ENCODE measurements around the gene PDK4.
"Not testable (repeated sequence)": the region's sequence is repeated elsewhere in the genome, so short reads cannot be mapped to it uniquely, and the experiment has no call there.

PDK4 gene

DNA sequence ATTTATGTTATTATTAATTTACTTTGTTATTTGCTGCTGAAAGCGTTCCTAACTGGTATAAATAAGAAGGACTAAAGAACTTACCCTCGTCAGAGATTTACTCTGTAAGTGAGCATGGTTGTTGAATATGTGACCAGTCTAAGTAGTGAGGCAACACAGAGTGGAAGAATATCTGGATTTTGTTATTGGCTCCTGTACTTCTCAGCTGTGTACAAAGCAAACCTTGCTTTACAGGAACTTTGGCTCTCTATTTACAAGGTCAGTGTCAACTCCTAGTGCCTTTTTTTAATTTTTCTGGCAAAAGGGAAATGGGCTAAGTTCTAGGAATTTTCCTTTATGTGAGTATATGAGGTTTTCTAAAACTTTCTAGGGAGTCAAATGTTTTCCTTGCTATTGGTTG is 35.6 kb downstream of the PDK4 start:
- no peak overlapping the region for H3K4me3 ChIP-seq (ENCODE audit: low read depth in 1 of 2, low read length in 2 of 2)

DNA sequence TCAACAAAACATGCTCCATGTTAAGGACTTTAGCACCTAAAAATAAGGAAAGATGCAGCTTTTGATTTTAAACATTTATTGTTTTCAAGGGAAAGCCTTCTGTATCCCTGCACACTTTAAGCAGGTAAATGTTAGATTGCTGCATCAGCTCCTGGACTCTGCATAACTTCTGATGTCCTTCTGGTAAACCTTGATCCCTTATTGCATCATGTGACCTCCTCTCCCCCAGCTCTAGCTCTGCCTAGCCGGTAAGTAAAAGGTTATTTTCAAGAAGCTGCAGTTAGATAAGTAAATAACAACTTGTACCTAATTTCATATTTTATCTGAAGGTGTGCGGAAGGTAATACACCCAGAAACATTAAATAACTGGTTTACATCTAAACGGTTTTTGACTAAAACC is 37.5 kb downstream of the PDK4 start:
- no peaks in the 10 kb centered on the region for H3K27me3 ChIP-seq (ENCODE audit: insufficient read depth, low read length, poor library complexity)
- no peak overlapping the region for H3K4me2 ChIP-seq (ENCODE audit: insufficient read depth, low read length)
- H3K79me2 ChIP-seq (ENCODE audit: insufficient read depth, low read length) = no peaks in the 10 kb centered on the region
- no peak overlapping the region for H3K27ac ChIP-seq (ENCODE audit: low read length)
- DNase-seq (no peak), ATAC-seq (ENCODE audit: insufficient read depth, low read depth) (no peak)
- H3K9ac ChIP-seq (ENCODE audit: low read depth, low read length) = no peak overlapping the region
- H3K4me1 ChIP-seq (ENCODE audit: insufficient read depth, low read length) = no peaks in the 10 kb centered on the region
- H4K20me1 ChIP-seq (ENCODE audit: insufficient read depth, low read length) = no peaks in the 10 kb centered on the region
- no peak overlapping the region for H2AFZ ChIP-seq (ENCODE audit: low read depth, low read length)
- H3K9me3 ChIP-seq (ENCODE audit: insufficient read depth, low read length, severe bottlenecking) = no peaks in the 10 kb centered on the region
- H3K4me3 ChIP-seq (ENCODE audit: low read depth in 1 of 2, low read length in 2 of 2) = no peak overlapping the region
- TF ChIP-seq EZH2 (IDR thresholded peaks at IDR 0.05; ENCODE audit: borderline replicate concordance, low read depth, low read length, severe bottlenecking) = no peak
- TF ChIP-seq, protein P1, sequence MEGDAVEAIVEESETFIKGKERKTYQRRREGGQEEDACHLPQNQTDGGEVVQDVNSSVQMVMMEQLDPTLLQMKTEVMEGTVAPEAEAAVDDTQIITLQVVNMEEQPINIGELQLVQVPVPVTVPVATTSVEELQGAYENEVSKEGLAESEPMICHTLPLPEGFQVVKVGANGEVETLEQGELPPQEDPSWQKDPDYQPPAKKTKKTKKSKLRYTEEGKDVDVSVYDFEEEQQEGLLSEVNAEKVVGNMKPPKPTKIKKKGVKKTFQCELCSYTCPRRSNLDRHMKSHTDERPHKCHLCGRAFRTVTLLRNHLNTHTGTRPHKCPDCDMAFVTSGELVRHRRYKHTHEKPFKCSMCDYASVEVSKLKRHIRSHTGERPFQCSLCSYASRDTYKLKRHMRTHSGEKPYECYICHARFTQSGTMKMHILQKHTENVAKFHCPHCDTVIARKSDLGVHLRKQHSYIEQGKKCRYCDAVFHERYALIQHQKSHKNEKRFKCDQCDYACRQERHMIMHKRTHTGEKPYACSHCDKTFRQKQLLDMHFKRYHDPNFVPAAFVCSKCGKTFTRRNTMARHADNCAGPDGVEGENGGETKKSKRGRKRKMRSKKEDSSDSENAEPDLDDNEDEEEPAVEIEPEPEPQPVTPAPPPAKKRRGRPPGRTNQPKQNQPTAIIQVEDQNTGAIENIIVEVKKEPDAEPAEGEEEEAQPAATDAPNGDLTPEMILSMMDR (IDR thresholded peaks at IDR 0.05; ENCODE audit: borderline replicate concordance, extremely low read depth, low read length, poor library complexity, severe bottlenecking) = no peak
- no peaks in the 10 kb centered on the region for H3K36me3 ChIP-seq (ENCODE audit: insufficient read depth, low read length)

More for the DNA sequence above, 35.6 kb downstream of the PDK4 start:
- Histone ChIP-seq H3K27ac (ENCODE audit: low read length) (no peak overlapping the region), H3K9me3 (ENCODE audit: insufficient read depth, low read length, severe bottlenecking) (no peaks in the 10 kb centered on the region), H2AFZ (ENCODE audit: low read depth, low read length) (no peak overlapping the region), H3K79me2 (ENCODE audit: insufficient read depth, low read length) (no peaks in the 10 kb centered on the region), H3K4me2 (ENCODE audit: insufficient read depth, low read length) (no peak overlapping the region), H3K36me3 (ENCODE audit: insufficient read depth, low read length) (no peaks in the 10 kb centered on the region), H4K20me1 (ENCODE audit: insufficient read depth, low read length) (no peaks in the 10 kb centered on the region), H3K27me3 (ENCODE audit: insufficient read depth, low read length, poor library complexity) (no peaks in the 10 kb centered on the region), H3K4me1 (ENCODE audit: insufficient read depth, low read length) (no peaks in the 10 kb centered on the region), H3K9ac (ENCODE audit: low read depth, low read length) (no peak overlapping the region)
- TF ChIP-seq EZH2 (IDR thresholded peaks at IDR 0.05; ENCODE audit: borderline replicate concordance, low read depth, low read length, severe bottlenecking) = no peak
- TF ChIP-seq, protein P1 (IDR thresholded peaks at IDR 0.05; ENCODE audit: borderline replicate concordance, extremely low read depth, low read length, poor library complexity, severe bottlenecking) = no peak
- no peak for ATAC-seq (ENCODE audit: insufficient read depth, low read depth)
- no peak for DNase-seq

DNA sequence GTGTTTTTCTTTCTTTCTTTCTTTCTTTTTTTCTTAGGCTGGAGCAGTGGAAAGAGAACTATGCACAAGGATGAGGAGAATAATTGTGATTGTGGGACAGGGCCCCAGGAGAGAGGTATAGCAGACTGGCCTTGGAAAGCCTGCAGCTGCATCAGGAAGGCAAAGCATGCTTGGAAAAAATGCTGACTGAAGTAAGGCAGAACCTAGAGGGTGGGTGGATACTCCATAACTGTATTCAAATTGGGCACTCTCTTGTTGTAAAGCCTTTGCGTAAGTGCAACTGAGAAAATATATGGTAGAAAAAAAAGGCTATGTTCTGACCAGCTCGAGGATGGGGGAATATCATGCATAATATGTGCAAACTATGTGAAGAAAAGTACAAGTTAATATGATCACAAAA is 39.5 kb downstream of the PDK4 start:
- H3K4me1 ChIP-seq (ENCODE audit: insufficient read depth, low read length) = no peaks in the 10 kb centered on the region
- no peaks in the 10 kb centered on the region for H3K79me2 ChIP-seq (ENCODE audit: insufficient read depth, low read length)
- ATAC-seq (ENCODE audit: insufficient read depth, low read depth) = no peak
- no peaks in the 10 kb centered on the region for H3K27me3 ChIP-seq (ENCODE audit: insufficient read depth, low read length, poor library complexity)
- H3K9ac ChIP-seq (ENCODE audit: low read depth, low read length) = no peak overlapping the region
- H3K9me3 ChIP-seq (ENCODE audit: insufficient read depth, low read length, severe bottlenecking) = no peaks in the 10 kb centered on the region
- H3K4me2 ChIP-seq (ENCODE audit: insufficient read depth, low read length) = no peak overlapping the region
- no peak overlapping the region for H3K27ac ChIP-seq (ENCODE audit: low read length)
- no peaks in the 10 kb centered on the region for H4K20me1 ChIP-seq (ENCODE audit: insufficient read depth, low read length)
- DNase-seq = no peak
- H3K36me3 ChIP-seq (ENCODE audit: insufficient read depth, low read length) = no peaks in the 10 kb centered on the region
- TF ChIP-seq, protein P1 (IDR thresholded peaks at IDR 0.05; ENCODE audit: borderline replicate concordance, extremely low read depth, low read length, poor library complexity, severe bottlenecking) = no peak
- TF ChIP-seq EZH2 (IDR thresholded peaks at IDR 0.05; ENCODE audit: borderline replicate concordance, low read depth, low read length, severe bottlenecking) = no peak
- no peak overlapping the region for H3K4me3 ChIP-seq (ENCODE audit: low read depth in 1 of 2, low read length in 2 of 2)
- H2AFZ ChIP-seq (ENCODE audit: low read depth, low read length) = no peak overlapping the region

DNA sequence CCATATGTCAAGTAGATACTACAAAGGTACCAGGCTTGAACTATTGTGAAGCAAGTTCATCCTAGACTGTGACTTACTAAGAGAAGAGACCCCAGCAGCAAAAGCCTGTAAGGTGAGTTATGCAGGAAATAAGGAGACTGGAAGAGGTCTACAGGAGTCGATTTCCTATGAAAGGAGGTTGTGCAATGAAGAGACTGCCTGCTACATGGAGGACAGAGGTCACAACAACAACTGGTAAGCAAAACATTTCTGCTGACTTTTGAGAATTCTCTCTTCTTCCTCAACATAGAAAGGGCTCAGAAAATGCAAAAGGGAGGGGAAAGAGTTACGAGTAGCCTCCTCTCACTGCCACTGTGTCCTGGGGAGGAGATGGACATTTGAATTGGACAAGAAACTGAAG is 42.4 kb downstream of the PDK4 start:
- Histone ChIP-seq H3K36me3 (ENCODE audit: insufficient read depth, low read length) (no peaks in the 10 kb centered on the region), H3K27me3 (ENCODE audit: insufficient read depth, low read length, poor library complexity) (no peaks in the 10 kb centered on the region), H3K4me3 (ENCODE audit: low read depth in 1 of 2, low read length in 2 of 2) (no peak overlapping the region), H3K9ac (ENCODE audit: low read depth, low read length) (no peak overlapping the region), H2AFZ (ENCODE audit: low read depth, low read length) (no peak overlapping the region), H3K27ac (ENCODE audit: low read length) (no peak overlapping the region), H4K20me1 (ENCODE audit: insufficient read depth, low read length) (no peaks in the 10 kb centered on the region), H3K4me1 (ENCODE audit: insufficient read depth, low read length) (no peaks in the 10 kb centered on the region), H3K4me2 (ENCODE audit: insufficient read depth, low read length) (no peak overlapping the region), H3K79me2 (ENCODE audit: insufficient read depth, low read length) (no peaks in the 10 kb centered on the region), H3K9me3 (ENCODE audit: insufficient read depth, low read length, severe bottlenecking) (no peaks in the 10 kb centered on the region)
- TF ChIP-seq, protein P1 (IDR thresholded peaks at IDR 0.05; ENCODE audit: borderline replicate concordance, extremely low read depth, low read length, poor library complexity, severe bottlenecking) = no peak
- no peak for TF ChIP-seq EZH2 (IDR thresholded peaks at IDR 0.05; ENCODE audit: borderline replicate concordance, low read depth, low read length, severe bottlenecking)
- no peak for DNase-seq
- ATAC-seq (ENCODE audit: insufficient read depth, low read depth) = no peak

DNA sequence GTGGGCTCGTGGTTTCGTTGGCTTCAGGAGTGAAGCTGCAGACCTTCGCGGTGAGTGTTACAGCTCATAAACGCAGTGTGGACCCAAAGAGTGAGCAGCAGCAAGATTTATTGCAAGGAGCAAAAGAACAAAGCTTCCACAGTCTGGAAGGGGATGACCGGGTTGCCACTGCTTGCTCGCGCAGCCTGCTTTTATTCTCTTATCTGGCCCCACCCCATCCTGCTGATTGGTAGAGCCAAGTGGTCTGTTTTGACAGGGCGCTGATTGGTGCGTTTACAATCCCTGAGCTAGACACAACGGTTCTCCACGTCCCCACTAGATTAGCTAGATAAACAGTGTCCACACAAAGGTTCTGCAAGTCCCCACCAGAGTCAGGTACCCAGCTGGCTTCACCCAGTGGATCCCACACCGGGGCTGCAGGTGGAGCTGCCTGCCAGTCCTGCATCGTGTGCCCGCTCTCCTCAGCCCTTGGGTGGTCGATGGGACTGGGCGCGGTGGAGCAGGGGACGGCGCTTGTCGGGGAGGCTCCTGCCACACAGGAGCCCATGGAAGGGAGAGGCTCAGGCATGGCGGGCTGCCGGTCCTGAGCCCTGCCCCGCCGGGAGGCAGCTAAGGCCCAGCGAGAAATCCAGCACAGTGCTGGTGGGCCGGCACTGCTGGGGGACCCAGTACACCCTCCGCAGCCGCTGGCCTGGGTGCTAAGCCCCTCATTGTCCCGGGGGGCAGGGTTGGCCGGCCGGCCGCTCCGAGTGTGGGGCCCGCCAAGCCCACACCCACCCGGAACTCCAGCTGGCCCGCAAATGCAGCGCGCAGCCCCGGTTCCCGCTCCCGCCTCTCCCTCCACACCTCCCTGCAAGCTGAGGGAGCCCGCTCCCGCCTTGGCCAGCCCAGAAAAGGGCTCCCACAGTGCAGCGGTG is 44.0 kb downstream of the PDK4 start:
- not testable (repeated sequence) for H3K79me2 ChIP-seq (ENCODE audit: insufficient read depth, low read length); H3K27ac ChIP-seq (ENCODE audit: low read length); H3K4me2 ChIP-seq (ENCODE audit: insufficient read depth, low read length); ATAC-seq (ENCODE audit: insufficient read depth, low read depth); H2AFZ ChIP-seq (ENCODE audit: low read depth, low read length); H3K9ac ChIP-seq (ENCODE audit: low read depth, low read length); H3K9me3 ChIP-seq (ENCODE audit: insufficient read depth, low read length, severe bottlenecking); H3K36me3 ChIP-seq (ENCODE audit: insufficient read depth, low read length); H3K4me3 ChIP-seq (ENCODE audit: low read depth in 1 of 2, low read length in 2 of 2); H4K20me1 ChIP-seq (ENCODE audit: insufficient read depth, low read length); H3K4me1 ChIP-seq (ENCODE audit: insufficient read depth, low read length); DNase-seq; H3K27me3 ChIP-seq (ENCODE audit: insufficient read depth, low read length, poor library complexity)
